Neural cell (in vitro differentiated cells): ENCODE results near the gene METTL26.

Experiments
- CTCF ChIP-seq: fragments of 450-650 bp; IDR thresholded peaks from 2 replicates; pipeline ENCODE4 v1.5.1; 2014; ENCODE audit warnings: antibody characterized with exemption, mild to moderate bottlenecking, moderate library complexity; ENCODE audit not compliant: poor library complexity, severe bottlenecking
- EP300 ChIP-seq: fragments of 450-650 bp; conservative IDR thresholded peaks from 2 replicates; pipeline ENCODE4 v1.6.1; 2014; ENCODE audit warnings: antibody characterized with exemption, mild to moderate bottlenecking, moderate library complexity; ENCODE audit not compliant: poor library complexity, severe bottlenecking
- EZH2 ChIP-seq: fragments of 200-600, 300-800 bp; shearing (Covaris generic), sonication (generic); IDR thresholded peaks from 2 replicates; pipeline ENCODE4 v1.6.1; 2014; ENCODE audit warnings: antibody characterized with exemption, low read length, borderline replicate concordance, mild to moderate bottlenecking; ENCODE audit not compliant: insufficient read depth, poor library complexity, severe bottlenecking
- POLR2AphosphoS5 ChIP-seq: IDR thresholded peaks from 2 replicates; pipeline ENCODE4 v1.6.1; 2012
- RAD21 ChIP-seq: fragments of 450-650 bp; conservative IDR thresholded peaks from 2 replicates; pipeline ENCODE4 v1.6.1; 2014; ENCODE audit warnings: antibody characterized with exemption, mild to moderate bottlenecking, moderate library complexity
- REST ChIP-seq: IDR thresholded peaks from 2 replicates; pipeline ENCODE4 v1.6.1; 2012; ENCODE audit warnings: borderline replicate concordance
- TAF1 ChIP-seq: IDR thresholded peaks from 2 replicates; pipeline ENCODE4 v1.6.1; 2012; ENCODE audit warnings: low read depth

GRCh38 chr16:596736-597060 lies 39.4 kb downstream of the METTL26 start:
- TF ChIP-seq CTCF (no peak), TAF1 (no peak), REST (no peak), POLR2AphosphoS5 (no peak), EZH2 (no peak), RAD21 (no peak), EP300 (no peak)
